ENCODE measurements around the gene TNRC6B. TPM values are rescaled to one million over a fixed set of nuclear protein-coding genes. Genes with fewer than 3 reads are reported as not detected.
A peak's percentile ranks its signal among the peaks of the same experiment; 100 is the strongest.

Gene TNRC6B
- total and polyA plus RNA-seq, 3 experiments from 2014 or later, result 32.8 to 109 (median 37.8) TPM

DNA sequence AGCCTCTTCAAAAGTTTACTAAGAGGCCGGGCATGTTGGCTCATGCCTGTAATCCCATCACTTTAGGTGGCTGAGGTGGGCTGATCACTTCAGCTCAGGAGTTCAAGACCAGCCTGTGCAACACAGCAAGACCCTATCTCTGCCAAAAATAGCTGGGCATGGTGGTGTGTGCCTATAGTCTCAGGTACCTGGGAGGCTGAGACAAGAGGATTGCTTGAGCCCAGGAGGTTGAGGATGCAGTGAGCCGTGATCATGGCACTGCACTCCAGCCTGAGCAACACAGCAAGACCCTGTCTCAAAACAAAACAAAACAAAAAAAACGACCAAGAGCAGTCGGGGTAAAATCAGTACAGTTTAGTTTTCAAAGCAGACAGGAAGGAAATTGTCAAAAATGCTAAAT is 163.9 kb downstream of the TNRC6B start:
- Mint-ChIP-seq H3K4me1 (peaks cover 52 to 78% (median 72%) of the 10 kb centered on the region in 3 donors), H3K27me3 (no peaks in the 10 kb centered on the region), H3K36me3 (peaks cover 0 to 13% (median 3%) of the 10 kb centered on the region in 3 donors), H3K4me3 (peak overlapping the region in 5 of 7 donors; percentile 41 to 76 (median 47)), H3K27ac (peak overlapping the region in 7 of 8 donors; percentile 40 to 75 (median 66)), H3K9me3 (no peaks in the 10 kb centered on the region)
- no peak for DNase-seq
- ChIA-PET POLR2A (no interaction called here), CTCF (no interaction called here)
- peaks cover 39% of the 10 kb centered on the region for H3K4me1 ChIP-seq (ENCODE audit: insufficient read depth, low read length)
- no peaks in the 10 kb centered on the region for H3K36me3 ChIP-seq (ENCODE audit: insufficient read depth, low read length)
- H3K4me3 ChIP-seq (ENCODE audit: low read length), result no peak overlapping the region
- H3K9me3 ChIP-seq (ENCODE audit: low read length), result no peaks in the 10 kb centered on the region
- no peaks in the 10 kb centered on the region for H3K27me3 ChIP-seq (ENCODE audit: insufficient read depth, low read length, poor library complexity, severe bottlenecking)
- H3K27ac ChIP-seq (ENCODE audit: low read depth, low read length), result no peak overlapping the region

DNA sequence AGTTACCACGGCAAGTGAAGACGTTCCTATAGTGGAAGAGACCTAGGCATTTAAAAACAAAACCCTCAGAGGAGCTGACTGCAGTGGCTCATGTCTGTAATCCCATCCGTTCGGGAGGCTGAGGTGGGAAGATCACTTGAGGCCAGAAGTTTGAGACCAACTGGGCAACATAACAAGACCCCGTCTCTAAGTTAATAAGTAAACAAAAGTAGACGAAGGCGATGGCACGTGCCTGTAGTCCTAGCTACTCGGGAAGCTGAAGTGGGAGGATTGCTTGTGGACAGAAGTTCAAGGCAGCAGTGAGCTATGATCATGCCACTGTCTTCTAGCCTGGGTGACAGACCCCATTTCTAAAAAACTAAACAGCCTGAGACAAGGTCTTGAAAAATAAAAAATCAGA is 164.8 kb downstream of the TNRC6B start:
- Mint-ChIP-seq H3K27me3 (no peaks in the 10 kb centered on the region), H3K4me3 (peak overlapping the region in 4 of 7 donors; percentile 5 to 76 (median 24)), H3K4me1 (peaks cover 53 to 78% (median 69%) of the 10 kb centered on the region in 3 donors), H3K9me3 (no peaks in the 10 kb centered on the region), H3K27ac (peak overlapping the region in 5 of 8 donors; percentile 38 to 76 (median 66)), H3K36me3 (peaks cover 0 to 15% (median 3%) of the 10 kb centered on the region in 3 donors)
- Histone ChIP-seq H3K4me3 (ENCODE audit: low read length) (no peak overlapping the region), H3K9me3 (ENCODE audit: low read length) (no peaks in the 10 kb centered on the region), H3K27ac (ENCODE audit: low read depth, low read length) (no peak overlapping the region), H3K27me3 (ENCODE audit: insufficient read depth, low read length, poor library complexity, severe bottlenecking) (no peaks in the 10 kb centered on the region), H3K36me3 (ENCODE audit: insufficient read depth, low read length) (no peaks in the 10 kb centered on the region), H3K4me1 (ENCODE audit: insufficient read depth, low read length) (peaks cover 39% of the 10 kb centered on the region)
- CTCF ChIA-PET, result interaction anchor here (0.6 to 1.0 kb wide), 2 partner anchors 19 to 94 kb away, joined by 3 read pairs; no protein-coding TSS in a partner anchor
- no peak for DNase-seq
- POLR2A ChIA-PET, result no interaction called here

DNA sequence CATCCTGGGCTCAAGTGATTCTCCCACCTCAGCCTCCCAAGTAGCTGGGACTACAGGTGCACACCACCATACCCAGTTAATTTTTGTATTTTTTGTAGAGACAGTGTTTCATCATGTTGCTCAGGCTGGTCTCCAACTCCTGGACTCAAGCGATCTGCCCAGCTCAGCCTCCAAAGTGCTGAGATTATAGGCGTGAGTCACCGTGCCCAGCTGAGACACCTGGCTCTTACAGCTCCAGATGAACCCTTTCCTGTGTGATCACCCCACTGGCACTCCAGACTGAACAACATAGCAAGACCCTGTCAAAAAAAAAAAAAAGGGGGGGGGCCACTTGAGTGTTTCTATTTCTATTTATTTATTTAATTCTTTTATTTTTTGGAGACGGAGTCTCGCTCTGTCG is 167.5 kb downstream of the TNRC6B start:
- Histone ChIP-seq H3K27ac (ENCODE audit: low read depth, low read length) (peak overlapping the region; percentile 83), H3K9me3 (ENCODE audit: low read length) (no peaks in the 10 kb centered on the region), H3K4me3 (ENCODE audit: low read length) (no peak overlapping the region), H3K27me3 (ENCODE audit: insufficient read depth, low read length, poor library complexity, severe bottlenecking) (no peaks in the 10 kb centered on the region), H3K4me1 (ENCODE audit: insufficient read depth, low read length) (peaks cover 48% of the 10 kb centered on the region), H3K36me3 (ENCODE audit: insufficient read depth, low read length) (peaks cover 5% of the 10 kb centered on the region)
- H3K9me3 Mint-ChIP-seq, result no peaks in the 10 kb centered on the region
- peaks cover 54 to 74% (median 59%) of the 10 kb centered on the region in 3 donors for H3K4me1 Mint-ChIP-seq
- peak overlapping the region; percentile 96 to 99 (median 98) for H3K4me3 Mint-ChIP-seq
- peak in 1 of 5 donors; percentile 12 for DNase-seq
- ChIA-PET CTCF (interaction anchor here (0.7 to 3.5 kb wide), 8 partner anchors 10 to 301 kb away, joined by 3 to 17 read pairs (median 6); no protein-coding TSS in a partner anchor), POLR2A (interaction anchor here (0.7 to 4.7 kb wide), 9 partner anchors 10 to 993 kb away, joined by 3 to 51 read pairs (median 6); no protein-coding TSS in a partner anchor)
- no peaks in the 10 kb centered on the region for H3K27me3 Mint-ChIP-seq
- peak overlapping the region; percentile 72 to 98 (median 96) for H3K27ac Mint-ChIP-seq
- H3K36me3 Mint-ChIP-seq, result peaks cover 0 to 28% (median 7%) of the 10 kb centered on the region in 3 donors

DNA sequence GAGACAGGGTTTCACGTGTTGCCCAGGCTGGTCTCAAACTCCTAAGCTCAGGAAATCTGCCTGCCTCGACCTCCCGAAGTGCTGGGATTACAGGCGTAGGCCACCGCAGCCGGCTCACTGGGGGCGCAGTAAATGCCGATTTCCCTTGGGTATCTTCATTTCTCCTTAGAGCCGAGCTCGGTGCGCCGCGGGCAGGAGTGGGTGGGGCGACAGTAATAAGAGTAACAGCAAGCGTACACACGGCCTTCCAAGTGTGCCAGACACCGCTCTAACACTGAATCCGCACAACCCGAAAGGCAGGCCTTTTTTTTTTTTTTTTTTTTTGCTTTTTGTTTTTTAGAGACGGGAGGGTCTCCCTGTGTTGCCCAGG is 168.1 kb downstream of the TNRC6B start:
- H3K4me1 Mint-ChIP-seq, result peaks cover 53 to 72% (median 57%) of the 10 kb centered on the region in 3 donors
- POLR2A ChIA-PET, result interaction anchor here (0.5 to 4.7 kb wide), 11 partner anchors 10 to 1869 kb away, joined by 3 to 51 read pairs (median 5); no protein-coding TSS in a partner anchor

DNA sequence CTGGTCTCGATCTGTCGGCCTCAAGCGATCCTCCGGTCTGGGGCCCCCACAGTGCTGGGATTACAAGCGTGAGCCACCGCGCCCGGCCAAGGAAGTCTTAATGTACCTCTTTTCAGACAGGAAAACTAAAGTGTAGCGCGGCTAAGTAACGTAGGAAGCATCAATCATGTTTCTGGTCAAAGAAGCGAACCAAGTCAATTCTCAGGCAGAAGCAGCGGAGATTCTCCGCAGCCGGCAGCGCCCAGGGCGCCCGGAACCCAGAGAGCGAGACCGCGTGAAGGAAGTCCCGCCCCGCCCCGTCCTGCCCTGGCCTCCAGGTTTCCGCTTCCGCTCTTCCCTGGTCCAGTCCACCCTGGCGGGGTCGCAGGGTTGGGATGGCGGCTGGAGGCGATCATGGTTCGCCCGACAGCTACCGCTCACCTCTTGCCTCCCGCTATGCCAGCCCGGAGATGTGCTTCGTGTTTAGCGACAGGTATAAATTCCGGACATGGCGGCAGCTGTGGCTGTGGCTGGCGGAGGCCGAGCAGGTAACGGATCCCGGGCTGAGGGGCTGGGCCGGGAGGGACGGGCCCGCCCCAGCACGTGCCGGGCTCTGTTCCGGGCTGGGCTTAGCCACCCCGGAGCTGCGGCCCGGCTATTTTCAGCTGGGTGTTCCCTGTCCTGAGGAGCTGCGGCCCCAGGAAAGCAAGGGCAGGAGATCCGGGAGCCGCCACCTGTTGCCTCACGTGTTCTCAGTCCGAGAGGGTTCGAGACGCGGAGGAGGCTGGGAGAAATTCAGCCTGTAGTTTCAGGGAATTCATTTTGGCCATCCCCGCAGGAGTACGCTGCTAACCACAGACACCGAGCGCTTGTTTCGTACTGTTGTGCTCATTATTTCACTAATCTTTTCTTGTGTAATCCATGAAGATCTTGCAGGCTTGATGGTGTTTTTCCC is 168.7 kb downstream of the TNRC6B start, which contains the start of gene ADSL:
TSS of gene ADSL (plus strand) at position 316 of the 934 bp plus-strand sequence. CDS start at position 375, 59 bp downstream.
- POLR2A ChIA-PET, result interaction anchor here (0.5 to 4.7 kb wide), 10 partner anchors 11 to 1870 kb away, joined by 3 to 51 read pairs (median 4); no protein-coding TSS in a partner anchor
- H3K4me3 ChIP-seq (ENCODE audit: low read length), result peak within 1 kb of the TSS; percentile 78
- peaks cover 7% of the 10 kb centered on the region for H3K36me3 ChIP-seq (ENCODE audit: insufficient read depth, low read length)
- H3K9me3 ChIP-seq (ENCODE audit: low read length), result no peaks in the 10 kb centered on the region
- H3K4me3 Mint-ChIP-seq, result peak within 1 kb of the TSS; percentile 96 to 99 (median 98)
- peaks cover 53 to 69% (median 57%) of the 10 kb centered on the region in 3 donors for H3K4me1 Mint-ChIP-seq
- DNase-seq, result peak; percentile 72 to 88 (median 81)
- H3K4me1 ChIP-seq (ENCODE audit: insufficient read depth, low read length), result peaks cover 44% of the 10 kb centered on the region
- H3K27ac Mint-ChIP-seq, result peak within 1 kb of the TSS; percentile 94 to 98 (median 97)
- CTCF ChIA-PET, result interaction anchor here (0.6 to 3.5 kb wide), 18 partner anchors 11 to 450 kb away, joined by 3 to 17 read pairs (median 6); no protein-coding TSS in a partner anchor
- peak within 1 kb of the TSS; percentile 83 for H3K27ac ChIP-seq (ENCODE audit: low read depth, low read length)
- H3K27me3 Mint-ChIP-seq, result no peaks in the 10 kb centered on the region
- H3K9me3 Mint-ChIP-seq, result no peaks in the 10 kb centered on the region
- no peaks in the 10 kb centered on the region for H3K27me3 ChIP-seq (ENCODE audit: insufficient read depth, low read length, poor library complexity, severe bottlenecking)
- H3K36me3 Mint-ChIP-seq, result peaks cover 0 to 35% (median 5%) of the 10 kb centered on the region in 3 donors

More for the DNA sequence above, 168.1 kb downstream of the TNRC6B start:
- Mint-ChIP-seq H3K27me3 (no peaks in the 10 kb centered on the region), H3K27ac (peak overlapping the region; percentile 94 to 98 (median 97)), H3K9me3 (no peaks in the 10 kb centered on the region), H3K36me3 (peaks cover 0 to 33% (median 5%) of the 10 kb centered on the region in 3 donors), H3K4me3 (peak overlapping the region; percentile 96 to 99 (median 98))
- H3K9me3 ChIP-seq (ENCODE audit: low read length), result no peaks in the 10 kb centered on the region
- peak overlapping the region; percentile 78 for H3K4me3 ChIP-seq (ENCODE audit: low read length)
- CTCF ChIA-PET, result interaction anchor here (0.7 to 3.5 kb wide), 10 partner anchors 11 to 321 kb away, joined by 3 to 17 read pairs (median 6); no protein-coding TSS in a partner anchor
- H3K27me3 ChIP-seq (ENCODE audit: insufficient read depth, low read length, poor library complexity, severe bottlenecking), result no peaks in the 10 kb centered on the region
- peaks cover 5% of the 10 kb centered on the region for H3K36me3 ChIP-seq (ENCODE audit: insufficient read depth, low read length)
- DNase-seq, result peak; percentile 40 to 72 (median 50)
- peaks cover 48% of the 10 kb centered on the region for H3K4me1 ChIP-seq (ENCODE audit: insufficient read depth, low read length)
- H3K27ac ChIP-seq (ENCODE audit: low read depth, low read length), result peak overlapping the region; percentile 83

DNA sequence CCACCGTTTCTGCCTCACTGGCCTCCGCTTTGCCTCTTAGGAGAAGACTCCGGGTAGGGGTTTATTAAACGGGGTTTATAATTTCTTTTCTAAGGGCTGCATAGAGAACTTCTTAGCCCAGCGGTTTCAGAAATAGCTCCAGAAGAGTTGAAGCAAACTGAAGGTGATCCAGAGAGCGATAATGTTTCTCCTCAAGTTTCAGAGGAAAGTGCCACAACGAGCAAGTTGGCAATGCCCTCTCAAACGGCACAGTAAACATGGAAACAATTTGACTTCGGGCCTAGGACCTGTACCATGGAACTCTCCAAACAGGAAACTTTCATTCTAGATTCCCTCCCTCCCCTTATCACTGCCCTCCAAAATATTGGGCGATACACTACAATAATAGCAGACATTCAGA is 169.6 kb downstream of the TNRC6B start:
- Mint-ChIP-seq H3K27ac (peak overlapping the region; percentile 81 to 98 (median 96)), H3K4me1 (peaks cover 45 to 63% (median 48%) of the 10 kb centered on the region in 3 donors), H3K36me3 (peaks cover 0 to 40% (median 5%) of the 10 kb centered on the region in 3 donors), H3K9me3 (no peaks in the 10 kb centered on the region), H3K4me3 (peak overlapping the region; percentile 96 to 99 (median 98)), H3K27me3 (no peaks in the 10 kb centered on the region)
- no peak for DNase-seq
- ChIA-PET POLR2A (interaction anchor here (0.6 to 4.7 kb wide), 3 partner anchors 22 to 302 kb away, joined by 3 to 51 read pairs (median 4); no protein-coding TSS in a partner anchor), CTCF (interaction anchor here (0.6 to 3.2 kb wide), 40 partner anchors 11 to 812 kb away, joined by 3 to 16 read pairs (median 4); partner anchors contain the start of gene TNRC6B)
- H3K4me3 ChIP-seq (ENCODE audit: low read length), result peak overlapping the region; percentile 78
- H3K9me3 ChIP-seq (ENCODE audit: low read length), result no peaks in the 10 kb centered on the region
- no peaks in the 10 kb centered on the region for H3K27me3 ChIP-seq (ENCODE audit: insufficient read depth, low read length, poor library complexity, severe bottlenecking)
- peaks cover 14% of the 10 kb centered on the region for H3K36me3 ChIP-seq (ENCODE audit: insufficient read depth, low read length)
- peaks cover 35% of the 10 kb centered on the region for H3K4me1 ChIP-seq (ENCODE audit: insufficient read depth, low read length)
- H3K27ac ChIP-seq (ENCODE audit: low read depth, low read length), result peak overlapping the region; percentile 83

DNA sequence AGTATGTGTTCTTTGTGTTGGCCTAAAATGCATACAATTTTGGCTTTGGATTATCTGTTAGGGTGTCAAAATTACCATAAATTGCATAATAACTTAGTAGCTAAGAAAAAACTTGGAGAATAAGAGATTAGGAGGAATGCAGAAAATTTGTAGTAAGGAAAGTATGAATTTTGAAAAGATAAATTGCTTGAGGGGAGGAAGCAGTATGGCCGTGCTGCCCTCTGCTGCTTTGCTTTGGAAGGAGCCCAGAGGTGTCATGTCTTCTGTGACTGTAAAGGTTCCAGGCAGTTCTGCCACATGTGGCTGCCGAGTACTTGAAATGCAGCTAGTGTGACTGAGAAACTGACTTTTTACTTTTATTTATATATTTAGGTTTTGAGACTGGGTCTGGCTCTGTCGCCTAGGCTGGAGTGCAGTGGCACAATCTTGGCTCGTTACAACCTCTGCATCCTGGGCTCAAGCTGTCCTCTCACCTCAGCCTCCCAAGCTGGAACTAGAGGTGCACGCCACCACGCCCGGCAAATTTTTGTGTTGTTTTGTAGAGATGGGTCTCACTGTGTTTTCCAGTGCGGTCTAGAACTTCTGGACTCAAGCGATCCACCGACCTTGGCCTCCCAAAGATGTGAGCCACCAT is 170.4 kb downstream of the TNRC6B start:
- Mint-ChIP-seq H3K4me3 (peak overlapping the region; percentile 96 to 99 (median 98)), H3K4me1 (peaks cover 40 to 61% (median 46%) of the 10 kb centered on the region in 3 donors), H3K27me3 (no peaks in the 10 kb centered on the region), H3K36me3 (peaks cover 0 to 48% (median 5%) of the 10 kb centered on the region in 3 donors), H3K27ac (peak overlapping the region in 7 of 8 donors; percentile 15 to 98 (median 97)), H3K9me3 (no peaks in the 10 kb centered on the region)
- peak overlapping the region; percentile 78 for H3K4me3 ChIP-seq (ENCODE audit: low read length)
- peak; percentile 36 to 76 (median 59) for DNase-seq
- peaks cover 22% of the 10 kb centered on the region for H3K36me3 ChIP-seq (ENCODE audit: insufficient read depth, low read length)
- ChIA-PET CTCF (interaction anchor here (0.6 to 3.2 kb wide), 42 partner anchors 12 to 814 kb away, joined by 3 to 16 read pairs (median 4); partner anchors contain the start of gene TNRC6B), POLR2A (interaction anchor here (0.6 to 4.7 kb wide), 5 partner anchors 22 to 303 kb away, joined by 3 to 51 read pairs (median 4); no protein-coding TSS in a partner anchor)
- H3K4me1 ChIP-seq (ENCODE audit: insufficient read depth, low read length), result peaks cover 27% of the 10 kb centered on the region
- no peaks in the 10 kb centered on the region for H3K9me3 ChIP-seq (ENCODE audit: low read length)
- no peak overlapping the region for H3K27ac ChIP-seq (ENCODE audit: low read depth, low read length)
- H3K27me3 ChIP-seq (ENCODE audit: insufficient read depth, low read length, poor library complexity, severe bottlenecking), result no peaks in the 10 kb centered on the region
